SH-SY5Y (cell line): ENCODE data around the gene ANGPT4.

Experiments used
- GATA2 ChIP-seq: IDR thresholded peaks from 2 replicates; pipeline ENCODE4 v1.6.1; 2011; ENCODE audit warnings: mild to moderate bottlenecking, low read depth, low read length
- GATA3 ChIP-seq: IDR thresholded peaks from 2 replicates; pipeline ENCODE4 v1.6.1; 2011; ENCODE audit warnings: low read depth, mild to moderate bottlenecking, low read length, moderate library complexity

Gene ANGPT4

DNA sequence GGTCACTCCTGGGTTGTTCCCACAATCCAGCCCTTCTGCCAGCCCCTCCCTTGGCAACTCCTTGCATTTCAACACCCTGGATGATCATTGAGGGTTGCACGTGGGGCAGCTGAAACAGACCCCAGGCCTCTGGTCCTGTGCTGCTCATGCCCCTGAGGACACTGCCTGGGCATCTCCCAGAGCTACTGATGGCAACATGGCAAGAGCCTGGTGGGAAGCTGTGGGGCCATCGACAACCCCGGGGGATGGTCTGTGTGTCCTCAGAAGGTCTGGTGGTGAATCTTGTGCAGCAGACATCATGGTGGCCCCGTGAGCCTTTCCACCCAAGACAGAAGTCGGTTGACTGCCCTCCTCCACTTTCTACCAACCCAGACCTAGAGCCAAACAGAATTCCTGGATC lies 4.9 kb upstream of the ANGPT4 start:
- TF ChIP-seq GATA2, result no peak
- TF ChIP-seq GATA3, result no peak

DNA sequence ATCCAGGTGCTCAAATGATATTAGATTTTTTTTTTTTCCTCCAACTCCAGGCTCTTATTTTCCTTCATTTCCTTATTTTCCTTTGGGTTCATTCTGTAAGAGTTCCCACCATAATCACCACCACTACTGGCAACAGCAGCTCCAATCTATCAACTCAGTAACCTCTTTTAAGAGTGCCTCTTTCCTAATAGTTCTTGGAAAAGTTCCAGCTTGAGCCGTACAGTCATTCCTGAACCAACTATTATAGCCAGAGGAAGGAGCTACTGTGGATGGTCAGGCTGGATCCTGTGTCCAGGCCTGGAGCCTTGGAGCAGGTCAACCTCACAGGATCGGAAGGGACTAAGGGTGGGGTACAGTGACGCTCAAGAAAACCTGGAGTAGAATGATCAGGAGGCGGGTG lies 4.2 kb upstream of the ANGPT4 start:
- TF ChIP-seq GATA3, result no peak
- TF ChIP-seq GATA2, result no peak

DNA sequence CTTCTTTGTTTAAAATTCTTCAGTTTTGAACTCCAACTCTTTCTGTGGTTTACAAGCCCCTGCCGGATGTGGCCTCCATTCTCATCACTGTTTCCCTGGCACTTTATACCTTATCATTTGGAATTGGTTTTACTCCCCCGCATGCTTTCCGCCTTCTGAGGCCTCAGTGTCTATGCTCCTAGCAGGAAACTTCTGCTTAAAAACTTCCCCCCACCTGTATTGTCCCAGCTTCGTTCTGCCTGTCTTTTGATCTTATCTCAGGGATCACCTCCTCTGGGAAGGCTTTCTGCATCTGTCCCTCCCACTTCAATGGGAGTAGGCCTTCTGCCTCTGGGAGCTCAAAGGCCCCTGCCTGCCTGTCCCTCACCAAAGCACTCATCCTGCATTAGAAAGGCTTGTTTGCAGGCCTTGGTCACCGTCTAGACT lies 3.4 kb upstream of the ANGPT4 start:
- no peak for TF ChIP-seq GATA3
- no peak for TF ChIP-seq GATA2

DNA sequence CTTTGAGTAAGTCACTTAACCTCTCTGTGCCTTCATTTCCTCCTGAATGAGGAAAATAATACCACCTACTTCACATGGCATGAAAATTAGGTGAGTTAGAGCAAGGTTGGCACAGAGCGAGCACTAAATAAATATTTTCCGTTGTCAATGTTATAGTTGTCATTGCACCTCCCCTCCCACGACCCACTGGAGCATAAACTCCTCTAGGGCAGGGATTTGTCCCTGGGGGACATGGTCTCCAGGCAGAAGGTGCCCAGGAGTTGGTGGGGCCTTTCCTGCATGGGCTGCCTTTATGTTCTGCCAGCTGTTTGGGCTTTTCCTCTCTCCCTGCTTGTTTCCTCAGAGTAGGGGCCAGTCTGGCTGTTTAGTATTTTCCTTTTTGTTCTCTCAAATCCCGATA lies 1.3 kb upstream of the ANGPT4 start:
- TF ChIP-seq GATA2 (no peak), GATA3 (no peak)

DNA sequence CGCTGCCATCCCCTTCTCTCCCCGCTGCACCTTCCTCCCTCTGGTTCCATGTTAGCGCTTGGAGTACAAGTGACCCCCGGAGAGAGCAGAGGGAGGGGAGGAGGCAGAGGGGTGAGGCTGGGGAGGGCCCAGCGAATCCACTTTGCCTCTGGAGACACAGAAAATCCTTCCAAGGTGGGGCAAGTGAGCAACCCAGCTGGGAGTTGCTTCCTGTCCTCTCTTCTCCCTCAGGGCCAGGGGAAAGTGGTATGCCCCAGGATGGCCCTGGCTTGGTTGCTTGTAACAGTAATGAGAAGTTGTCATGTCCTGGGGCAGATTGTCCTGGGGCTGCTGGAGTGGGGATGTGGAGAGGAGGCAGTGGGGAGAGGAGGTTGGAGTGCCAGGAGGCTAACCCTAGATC lies 691 bp upstream of the ANGPT4 start:
- TF ChIP-seq GATA2 (no peak), GATA3 (no peak)

DNA sequence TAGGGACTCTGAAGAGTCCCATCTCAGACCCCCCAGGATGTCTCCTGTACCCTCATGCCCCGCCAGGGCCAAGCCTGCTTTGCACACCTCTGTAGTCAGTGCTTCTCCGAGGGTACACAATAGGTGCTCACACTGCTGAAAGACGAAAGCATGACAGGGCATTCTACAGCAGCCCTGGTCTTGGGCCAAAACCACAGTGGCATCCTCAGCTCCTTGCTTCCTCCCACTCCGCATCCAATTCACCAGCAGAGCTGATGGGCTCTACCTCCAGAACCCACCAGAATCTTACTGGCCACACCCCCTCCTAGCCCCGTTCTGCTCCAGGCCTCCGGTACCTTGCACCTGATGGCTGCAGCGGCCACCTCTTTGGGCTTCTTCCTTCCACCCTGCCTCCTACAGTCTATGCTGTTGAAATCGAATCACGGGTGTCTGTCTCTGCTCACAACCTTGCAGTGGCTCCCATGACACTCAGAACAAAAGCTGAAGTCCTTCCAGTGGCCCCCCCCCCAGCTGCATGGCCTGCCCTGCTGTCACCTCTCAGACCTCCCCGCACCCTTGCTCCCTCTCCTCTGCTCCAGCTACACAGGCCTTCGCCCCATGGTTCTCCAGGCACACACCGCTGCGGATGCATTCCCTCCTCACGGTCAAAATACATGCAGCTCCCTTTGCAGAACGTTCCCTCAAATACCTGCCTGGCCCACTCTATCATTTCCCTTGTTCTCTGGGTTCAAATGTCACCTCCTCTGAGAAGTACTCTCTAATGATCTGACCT lies 1.2 kb downstream of the ANGPT4 start:
- TF ChIP-seq GATA3 (no peak), GATA2 (no peak)

DNA sequence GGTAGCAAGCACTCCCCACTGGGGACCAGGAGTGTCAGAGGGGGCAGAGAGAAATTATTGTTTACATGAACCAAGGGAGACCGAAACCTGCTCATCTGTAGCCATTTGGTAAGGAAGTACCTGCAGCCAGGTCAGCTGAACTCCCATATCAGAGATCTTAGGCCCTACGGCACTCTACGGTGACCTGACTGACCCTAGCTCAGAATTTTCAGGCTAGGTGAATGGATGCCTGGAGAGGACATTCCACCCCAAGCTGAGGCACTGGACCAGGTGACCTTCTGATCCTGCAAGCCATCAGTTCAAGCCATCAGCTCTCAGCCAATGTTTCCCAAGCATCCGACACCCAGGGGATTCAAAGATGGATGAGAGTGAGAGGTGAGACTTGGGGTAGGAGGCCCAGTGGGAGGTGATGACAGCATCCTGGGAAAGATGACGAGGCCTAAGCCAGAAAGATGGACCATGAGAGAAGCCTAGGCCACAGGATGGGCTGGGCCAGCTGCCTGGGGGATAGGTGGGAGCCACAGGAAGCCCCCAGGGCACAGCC lies 2.8 kb downstream of the ANGPT4 start:
- no peak for TF ChIP-seq GATA2
- no peak for TF ChIP-seq GATA3

DNA sequence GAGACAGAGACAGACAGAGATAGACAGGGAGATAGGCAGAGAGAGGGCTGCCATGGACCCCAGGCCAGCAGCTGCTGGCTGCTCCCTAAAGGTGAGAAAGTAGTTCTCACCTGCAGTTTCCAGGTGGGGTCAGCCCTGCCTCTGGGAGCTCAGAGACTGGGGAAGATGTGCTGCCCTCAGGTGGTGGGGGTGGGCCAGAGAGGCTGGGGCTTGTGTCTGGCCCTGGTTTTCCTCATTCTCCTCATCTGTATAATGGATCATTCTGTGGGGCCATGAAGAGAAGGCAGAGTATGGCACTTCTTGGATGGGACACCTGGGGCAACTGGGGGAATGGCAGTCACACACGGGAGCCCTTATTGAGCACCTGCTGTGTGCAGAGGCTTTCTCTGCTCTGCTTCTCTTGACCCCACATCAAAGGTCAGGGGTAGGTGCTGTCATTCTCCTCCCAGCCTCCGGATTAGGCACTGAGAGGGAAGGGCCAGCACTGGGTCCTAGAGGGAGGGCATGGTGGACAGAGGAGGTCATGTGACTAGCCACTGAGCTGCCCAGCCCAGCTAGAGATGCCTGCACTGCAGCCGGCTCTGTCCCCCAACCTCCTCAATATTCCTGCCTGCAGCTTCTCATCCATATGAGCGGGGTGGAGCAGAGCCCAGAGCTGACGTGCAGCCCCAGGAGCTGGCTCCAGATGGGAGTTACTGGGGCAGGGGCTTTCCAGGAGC lies 4.1 kb downstream of the ANGPT4 start:
- TF ChIP-seq GATA2 (no peak), GATA3 (no peak)

DNA sequence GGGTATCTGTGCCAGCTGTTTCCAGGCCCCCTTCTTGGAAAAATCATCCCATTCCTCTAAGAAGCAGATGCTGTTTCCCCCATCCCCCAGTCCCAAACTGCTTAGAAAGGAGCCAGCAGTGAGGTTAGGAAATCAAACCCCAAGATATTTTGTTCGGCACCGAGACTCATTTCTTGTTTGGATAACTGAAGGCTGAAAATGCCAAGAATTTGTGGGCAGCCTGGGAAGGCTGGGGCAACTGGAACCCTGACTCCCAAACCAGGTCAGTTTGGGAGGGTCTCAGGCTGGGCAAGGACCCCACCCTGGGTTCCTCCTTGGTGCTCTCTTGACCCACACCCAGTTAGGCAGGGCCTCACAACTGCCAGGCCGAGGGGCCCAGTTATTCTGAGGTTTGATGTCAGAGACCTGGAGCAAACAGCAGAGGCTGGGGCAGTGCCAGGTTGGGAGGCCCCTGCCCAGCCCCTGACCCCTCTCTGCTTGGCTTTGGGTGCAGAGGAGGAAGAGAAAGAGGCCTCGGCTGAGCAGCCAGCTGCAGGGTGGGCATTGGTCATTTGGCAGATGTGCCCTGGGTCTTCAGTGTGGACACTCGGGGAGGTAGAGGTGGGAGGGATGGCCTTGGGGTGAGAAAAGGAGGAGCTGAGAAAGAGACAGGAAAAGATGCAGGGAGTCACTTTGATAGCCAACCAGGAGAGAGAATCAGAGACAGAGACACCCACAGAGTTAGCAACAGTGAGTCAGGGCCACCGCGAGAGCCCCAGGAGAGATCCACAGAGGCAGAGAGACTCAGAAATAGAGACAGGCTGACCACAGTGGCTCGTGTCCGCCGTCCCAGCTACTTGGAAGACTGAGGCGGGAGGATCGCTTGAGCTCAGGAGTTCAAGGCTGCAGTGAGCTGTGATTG lies 5.0 kb downstream of the ANGPT4 start:
- no peak for TF ChIP-seq GATA2
- TF ChIP-seq GATA3, result no peak

DNA sequence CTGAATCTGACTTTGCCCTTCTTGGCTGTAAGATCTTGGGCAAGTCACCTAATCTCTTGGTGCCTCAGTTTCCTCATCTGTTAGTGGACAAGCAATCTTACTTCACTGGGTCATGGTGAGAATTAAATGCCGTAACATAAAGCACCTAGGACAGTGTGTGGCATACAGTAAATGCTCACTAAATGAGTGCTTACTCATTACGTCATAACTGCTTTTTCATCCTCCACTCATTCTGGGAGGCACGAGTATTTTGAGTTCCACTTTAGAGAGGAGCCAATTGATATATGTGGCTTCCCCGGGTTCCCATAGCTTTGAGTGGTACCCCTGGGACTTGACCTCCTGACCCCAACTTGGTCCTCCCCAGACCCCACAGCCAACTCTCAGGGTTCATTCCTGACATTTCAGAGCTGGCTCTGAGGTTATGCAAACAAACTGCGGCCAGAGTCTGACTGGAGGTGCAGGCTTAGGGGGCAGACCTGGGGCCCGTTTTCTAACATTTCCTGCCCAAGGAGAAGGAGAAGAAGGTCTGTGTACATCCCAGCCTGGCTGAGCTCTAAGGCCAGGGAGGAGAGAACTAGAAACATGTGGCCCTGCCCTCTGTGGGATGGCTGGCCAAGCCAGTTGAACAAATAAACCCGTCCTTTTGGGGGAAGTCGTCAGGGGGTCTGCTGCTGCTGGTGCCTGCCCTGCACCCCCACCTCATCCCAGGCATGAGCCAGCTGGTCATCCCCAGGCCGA lies 5.8 kb downstream of the ANGPT4 start:
- TF ChIP-seq GATA3 (no peak), GATA2 (no peak)

DNA sequence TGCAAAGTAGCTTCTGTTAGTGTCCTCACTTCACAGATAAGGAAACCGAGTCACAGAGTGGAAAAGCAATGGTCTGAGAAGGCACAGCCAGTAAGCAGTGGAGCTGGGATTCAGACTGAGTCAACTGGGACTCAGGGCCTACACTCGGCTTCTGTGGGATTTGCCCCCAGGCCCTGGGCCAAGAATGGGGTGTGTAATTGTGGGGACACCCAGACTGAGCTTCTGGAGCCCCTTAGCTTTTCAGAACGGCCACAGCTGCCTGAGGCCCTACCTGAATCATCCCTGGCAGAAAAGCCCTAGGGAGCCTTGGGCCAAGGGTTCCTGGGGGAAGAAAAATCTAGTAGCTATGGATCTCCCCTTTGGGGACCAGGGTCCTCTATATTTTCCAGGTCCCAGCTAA lies 6.5 kb downstream of the ANGPT4 start:
- TF ChIP-seq GATA2 (no peak), GATA3 (no peak)

DNA sequence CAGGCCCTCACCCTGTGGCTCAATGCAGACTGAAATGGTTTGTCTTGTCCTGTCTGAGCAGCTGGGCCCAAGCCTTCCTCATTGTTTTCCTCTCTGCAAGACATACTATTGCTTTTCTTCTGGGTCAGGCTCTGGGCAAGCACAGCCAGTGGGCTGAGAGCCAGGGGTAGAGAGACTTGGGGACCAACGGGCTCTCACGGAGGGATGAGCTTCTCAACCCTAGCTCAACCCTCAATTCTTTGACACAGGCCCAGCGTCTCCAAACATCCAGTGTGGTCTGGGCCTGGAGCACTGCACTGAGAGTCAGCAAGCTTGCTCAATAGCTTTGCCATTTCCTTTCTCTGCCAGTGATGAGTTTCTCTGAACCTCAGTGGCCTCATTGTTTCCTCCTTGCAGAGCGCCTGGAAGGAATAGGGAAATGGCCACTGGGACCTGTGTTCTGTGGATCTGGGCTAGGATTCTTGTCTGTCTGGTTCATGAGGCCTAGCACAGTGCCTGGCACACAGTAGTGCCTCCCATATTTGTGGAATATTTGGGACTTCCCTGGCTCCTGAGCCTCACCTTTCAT lies 9.3 kb downstream of the ANGPT4 start:
- TF ChIP-seq GATA3 (no peak), GATA2 (no peak)

DNA sequence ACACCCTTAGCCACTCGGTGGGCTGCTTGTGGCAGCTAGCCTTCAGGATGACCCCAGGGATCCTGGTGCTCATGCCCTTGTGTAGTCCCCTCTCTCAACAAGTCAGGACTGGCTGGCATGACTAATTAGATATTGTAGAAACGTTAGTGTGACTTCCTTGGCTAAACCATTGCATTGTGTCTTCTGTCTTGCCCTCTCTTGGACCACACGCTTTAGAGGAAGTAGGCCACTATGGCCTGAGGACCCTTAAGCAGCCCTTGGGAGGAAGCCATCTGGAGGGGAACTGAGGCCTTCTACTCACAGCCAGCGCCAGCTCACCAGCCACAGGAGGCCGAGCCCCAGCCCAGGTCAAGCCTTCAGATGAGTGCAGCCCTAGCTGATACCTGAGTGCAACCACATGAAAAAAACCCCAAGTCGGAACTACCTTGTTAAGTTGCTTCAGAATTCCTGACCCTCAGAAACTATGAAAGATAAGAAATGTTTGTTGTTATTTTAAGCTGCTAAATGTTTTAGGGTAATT lies 10.1 kb downstream of the ANGPT4 start:
- TF ChIP-seq GATA2 (no peak), GATA3 (no peak)
